8988T (cell line): Measurements from ENCODE around the gene CYB5B.
"Not testable (repeated sequence)": the region's sequence is repeated elsewhere in the genome, so short reads cannot be mapped to it uniquely, and the experiment has no call there.

Experiments
- DNase-seq: peaks from one replicate; pipeline ENCODE4 v3.0.0; 2011

The CYB5B gene

DNA sequence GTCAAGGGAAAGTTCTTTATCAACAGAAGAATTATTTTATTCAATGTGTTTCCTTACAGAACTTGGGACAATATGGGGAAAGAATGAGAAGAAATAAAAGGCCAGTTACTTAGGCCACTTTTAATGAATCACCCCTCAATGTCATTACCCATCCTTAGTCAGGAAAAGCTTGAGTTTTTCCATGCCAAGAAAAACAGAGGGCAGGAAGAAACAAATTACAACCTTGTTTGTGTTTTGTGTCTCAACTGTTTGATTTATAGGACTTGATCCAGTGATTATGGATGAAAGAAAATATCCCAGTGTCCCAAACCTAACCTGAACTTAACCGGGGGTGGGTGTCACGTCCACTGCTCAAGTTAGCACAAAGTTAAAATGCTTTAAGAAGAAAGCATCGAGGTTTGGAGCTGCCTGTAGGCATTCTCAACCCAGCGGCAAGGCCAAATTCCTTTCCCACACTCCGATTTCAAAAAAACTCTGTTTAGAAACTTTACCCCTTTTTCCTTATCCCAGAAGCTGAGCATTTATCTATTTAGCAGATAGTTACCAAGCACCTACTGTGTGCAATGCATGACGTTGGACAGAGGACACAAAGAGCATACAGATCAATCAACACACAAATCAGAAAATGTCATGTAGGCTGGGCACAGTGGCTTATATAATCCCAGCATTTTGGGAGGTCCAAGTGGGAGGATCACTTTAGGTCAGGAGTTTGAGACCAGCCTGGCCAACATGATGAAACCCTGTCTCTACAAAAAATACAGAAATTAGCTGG, 14.0 kb upstream of the CYB5B start:
- DNase-seq = no peak

GRCh38 chr16:69411064-69411985, 13.1 kb upstream of the CYB5B start:
- no peak for DNase-seq

DNA sequence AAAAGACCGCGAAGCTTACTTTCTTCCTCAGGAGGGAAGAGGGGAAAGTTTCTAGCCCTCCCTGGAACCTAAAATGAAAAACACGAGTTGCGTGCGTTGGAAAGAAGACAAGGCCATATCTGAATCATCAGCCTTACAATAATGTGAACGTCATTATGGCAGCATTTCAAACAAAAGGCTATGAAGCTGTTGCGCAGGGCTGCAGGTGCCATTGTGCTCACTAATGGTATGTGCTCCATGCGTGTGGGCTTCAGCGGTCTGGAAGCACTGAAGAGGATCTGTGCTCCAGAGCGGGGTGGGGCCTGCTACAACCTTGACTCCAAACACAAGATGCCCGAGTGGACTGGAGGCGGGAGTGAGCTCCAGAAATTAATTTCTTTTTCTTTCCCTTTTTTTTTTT, 12.1 kb upstream of the CYB5B start:
- DNase-seq = no peak

GRCh38 chr16:69413045-69413664, 11.3 kb upstream of the CYB5B start:
- no peak for DNase-seq

GRCh38 chr16:69417520-69418199, 6.8 kb upstream of the CYB5B start:
- DNase-seq = no peak

DNA sequence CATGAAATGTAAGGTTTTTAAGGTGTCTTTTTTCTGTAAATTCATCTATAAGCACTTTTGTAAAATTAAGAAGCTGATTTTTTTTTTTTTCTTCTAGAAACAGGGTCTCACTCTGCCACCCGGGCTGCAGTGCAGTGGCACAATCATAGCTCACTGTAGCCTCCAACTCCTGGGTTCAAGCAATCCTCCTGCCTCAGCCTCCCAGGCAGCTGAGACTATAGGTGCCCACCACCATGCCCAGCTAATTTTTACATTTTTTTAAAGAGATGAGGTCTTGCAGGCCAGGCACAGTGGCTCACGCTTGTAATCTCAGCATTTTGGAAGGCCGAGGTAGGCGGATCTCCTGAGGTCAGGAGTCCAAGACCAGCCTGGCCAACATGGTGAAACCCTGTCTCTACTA, 4.5 kb upstream of the CYB5B start:
- no peak for DNase-seq

- no peak for DNase-seq
Measured at GRCh38 chr16:69423189-69423588, 1.2 kb upstream of the CYB5B start.

- no peak for DNase-seq
Measured at GRCh38 chr16:69424935-69425784, 741 bp downstream of the CYB5B start.

DNA sequence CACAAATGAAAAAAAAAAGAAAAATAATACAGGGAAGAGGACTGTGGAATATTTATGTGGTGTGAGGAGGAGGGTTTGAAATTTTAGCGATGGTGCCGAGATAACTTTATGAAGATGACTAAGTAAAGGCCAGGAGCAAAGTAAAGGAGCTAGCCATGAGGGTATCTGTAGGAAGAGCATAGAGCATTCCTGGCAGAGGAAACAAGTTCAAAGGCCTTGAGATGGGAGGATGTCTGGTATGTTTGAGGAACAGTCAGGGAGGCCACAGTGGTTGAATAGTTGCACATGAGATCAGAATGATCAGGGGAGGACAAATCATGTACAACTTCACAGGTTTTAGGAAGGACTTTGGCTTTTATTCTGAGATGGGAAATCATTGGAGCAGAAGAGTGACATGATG, 4.2 kb downstream of the CYB5B start:
- no peak for DNase-seq

- not testable (repeated sequence) for DNase-seq
Measured at GRCh38 chr16:69429058-69429640, 4.7 kb downstream of the CYB5B start.

- no peak for DNase-seq
Measured at GRCh38 chr16:69431948-69432468, 7.6 kb downstream of the CYB5B start.

DNA sequence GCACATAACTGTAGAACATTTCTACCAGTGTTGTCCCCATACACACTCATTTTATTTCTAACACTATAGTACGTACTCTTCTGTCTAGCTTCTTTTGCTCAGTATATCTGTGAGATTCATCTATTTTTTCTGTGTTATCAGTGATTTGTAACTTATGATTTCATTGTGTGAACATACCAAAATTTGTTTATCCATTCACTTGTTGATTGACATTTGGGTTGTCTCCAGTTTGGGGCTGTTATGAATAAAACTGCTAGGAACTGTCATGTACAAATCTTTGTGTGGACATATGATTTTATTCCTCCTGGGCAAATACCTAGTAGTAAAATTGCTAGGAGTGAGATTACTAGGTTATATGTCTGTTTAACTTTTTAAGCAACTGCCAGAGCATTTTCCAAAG, 9.6 kb downstream of the CYB5B start:
- no peak for DNase-seq

- no peak for DNase-seq
Measured at GRCh38 chr16:69435977-69436820, 11.8 kb downstream of the CYB5B start.

GRCh38 chr16:69436896-69437295, 12.5 kb downstream of the CYB5B start:
- DNase-seq = no peak

GRCh38 chr16:69438465-69438864, 14.0 kb downstream of the CYB5B start:
- no peak for DNase-seq

- DNase-seq = no peak
Measured at GRCh38 chr16:69440250-69440649, 15.8 kb downstream of the CYB5B start.

- not testable (repeated sequence) for DNase-seq
Measured at GRCh38 chr16:69441030-69441429, 16.6 kb downstream of the CYB5B start.

GRCh38 chr16:69443927-69444631, 19.7 kb downstream of the CYB5B start:
- no peak for DNase-seq

- DNase-seq = no peak
Measured at GRCh38 chr16:69444873-69445517, 20.6 kb downstream of the CYB5B start.
